Testis (tissue), 2 donors: ENCODE data around the gene LRRN1.

Experiments used
- POLR2A ChIP-seq: fragments of 450-650 bp; IDR thresholded peaks from one replicate; pipeline ENCODE4 v1.6.1; 2017; ENCODE audit warnings: antibody characterized with exemption, mild to moderate bottlenecking, moderate library complexity
- TF ChIP-seq, protein P1 (sequence below), 3 experiments: fragments of 450-650 bp in 2 of 3; fragments of 200-600 bp in 1 of 3; sonication (generic) in 1 of 3; IDR thresholded peaks; one replicate each; pipeline ENCODE4 v1.5.1; 2016 to 2019; ENCODE audit warnings: antibody characterized with exemption in 3 of 3, mild to moderate bottlenecking in 2 of 3, moderate library complexity in 1 of 3

DNA sequence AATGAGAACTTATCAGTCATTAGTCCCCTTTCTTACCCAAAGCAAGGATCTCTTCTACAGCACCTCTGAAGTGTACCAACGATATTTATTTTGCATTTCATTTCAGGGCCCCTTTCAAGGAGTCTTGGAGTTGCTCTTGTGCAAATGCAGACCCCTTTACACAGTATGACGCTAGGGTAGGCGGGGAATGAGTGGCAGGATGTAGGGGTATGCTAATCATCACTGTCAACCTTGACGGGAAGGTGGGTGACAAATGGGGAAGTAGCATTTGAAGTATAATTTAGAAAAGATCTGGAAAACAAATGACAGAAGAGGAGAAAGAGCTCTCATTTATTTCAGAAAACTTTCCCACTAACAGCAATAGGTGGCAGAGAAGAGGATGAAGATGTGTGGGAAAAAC lies 94.4 kb downstream of the LRRN1 start:
- TF ChIP-seq POLR2A, result no peak
- TF ChIP-seq, protein P1, sequence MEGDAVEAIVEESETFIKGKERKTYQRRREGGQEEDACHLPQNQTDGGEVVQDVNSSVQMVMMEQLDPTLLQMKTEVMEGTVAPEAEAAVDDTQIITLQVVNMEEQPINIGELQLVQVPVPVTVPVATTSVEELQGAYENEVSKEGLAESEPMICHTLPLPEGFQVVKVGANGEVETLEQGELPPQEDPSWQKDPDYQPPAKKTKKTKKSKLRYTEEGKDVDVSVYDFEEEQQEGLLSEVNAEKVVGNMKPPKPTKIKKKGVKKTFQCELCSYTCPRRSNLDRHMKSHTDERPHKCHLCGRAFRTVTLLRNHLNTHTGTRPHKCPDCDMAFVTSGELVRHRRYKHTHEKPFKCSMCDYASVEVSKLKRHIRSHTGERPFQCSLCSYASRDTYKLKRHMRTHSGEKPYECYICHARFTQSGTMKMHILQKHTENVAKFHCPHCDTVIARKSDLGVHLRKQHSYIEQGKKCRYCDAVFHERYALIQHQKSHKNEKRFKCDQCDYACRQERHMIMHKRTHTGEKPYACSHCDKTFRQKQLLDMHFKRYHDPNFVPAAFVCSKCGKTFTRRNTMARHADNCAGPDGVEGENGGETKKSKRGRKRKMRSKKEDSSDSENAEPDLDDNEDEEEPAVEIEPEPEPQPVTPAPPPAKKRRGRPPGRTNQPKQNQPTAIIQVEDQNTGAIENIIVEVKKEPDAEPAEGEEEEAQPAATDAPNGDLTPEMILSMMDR (IDR thresholded peaks at IDR 0.05), result no peak
